ENCODE measurements around the gene G3BP2.

Gene G3BP2

DNA sequence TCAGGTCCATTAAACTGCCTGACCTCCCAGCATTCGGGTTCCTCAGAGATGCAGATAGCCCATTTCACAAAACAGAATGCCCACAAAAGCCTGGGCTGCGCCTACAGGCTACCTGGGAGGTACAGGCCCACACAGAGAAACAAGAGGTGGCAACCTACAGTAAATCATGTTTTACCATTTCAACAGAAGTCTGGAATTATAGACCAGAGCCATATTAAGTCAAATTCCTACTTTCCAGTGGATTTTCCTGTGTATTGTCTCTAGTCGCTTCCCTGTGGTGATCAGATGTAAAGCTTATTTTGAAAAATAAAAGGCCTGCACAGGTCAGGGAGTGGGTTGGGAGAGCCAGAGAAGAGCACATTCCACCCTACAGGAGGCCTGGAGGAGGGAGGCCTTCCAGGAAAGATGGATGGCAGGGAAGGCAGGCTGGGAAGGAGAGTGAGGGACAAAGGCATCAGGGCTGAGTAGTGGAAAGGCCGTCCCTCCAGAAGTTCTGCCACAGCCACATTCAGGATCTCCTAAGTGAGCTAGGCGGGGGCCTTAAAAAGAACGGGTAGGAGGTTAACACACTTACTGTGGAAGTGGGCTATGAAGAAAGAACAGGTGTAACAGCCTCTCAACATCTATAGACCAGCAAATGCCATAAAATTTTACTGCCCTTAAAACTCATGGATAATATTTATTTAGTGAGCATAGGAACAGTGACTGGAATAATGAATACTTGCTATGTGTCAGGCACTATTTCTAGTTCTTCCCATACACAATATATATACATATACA is 32.2 kb upstream of the G3BP2 start:
- Histone ChIP-seq H3K4me2 (ENCODE audit: low read depth, low read length, poor library complexity, severe bottlenecking) (no peak overlapping the region), H3K27ac (ENCODE audit: low read depth, low read length) (no peak overlapping the region), H3K27me3 (ENCODE audit: low read length) (no peaks in the 10 kb centered on the region), H3F3A (ENCODE audit: insufficient read depth) (no peaks in the 10 kb centered on the region), H3K4me3 (ENCODE audit: insufficient read depth, low read length, poor library complexity, severe bottlenecking) (no peak overlapping the region), H3K9me2 (replicated peaks; ENCODE audit: insufficient read depth, low read length) (no peaks in the 10 kb centered on the region), H3K36me3 (ENCODE audit: low read length) (no peaks in the 10 kb centered on the region), H3K79me2 (ENCODE audit: insufficient read depth, low read length) (no peaks in the 10 kb centered on the region), H2AFZ (ENCODE audit: low read depth, low read length, severe bottlenecking) (no peak overlapping the region), H3K9me3 (ENCODE audit: insufficient read depth, low read length) (no peaks in the 10 kb centered on the region), H4K20me1 (ENCODE audit: low read depth, low read length) (no peaks in the 10 kb centered on the region), H3K9ac (ENCODE audit: low read length) (no peak overlapping the region)
- TF ChIP-seq, protein P1, sequence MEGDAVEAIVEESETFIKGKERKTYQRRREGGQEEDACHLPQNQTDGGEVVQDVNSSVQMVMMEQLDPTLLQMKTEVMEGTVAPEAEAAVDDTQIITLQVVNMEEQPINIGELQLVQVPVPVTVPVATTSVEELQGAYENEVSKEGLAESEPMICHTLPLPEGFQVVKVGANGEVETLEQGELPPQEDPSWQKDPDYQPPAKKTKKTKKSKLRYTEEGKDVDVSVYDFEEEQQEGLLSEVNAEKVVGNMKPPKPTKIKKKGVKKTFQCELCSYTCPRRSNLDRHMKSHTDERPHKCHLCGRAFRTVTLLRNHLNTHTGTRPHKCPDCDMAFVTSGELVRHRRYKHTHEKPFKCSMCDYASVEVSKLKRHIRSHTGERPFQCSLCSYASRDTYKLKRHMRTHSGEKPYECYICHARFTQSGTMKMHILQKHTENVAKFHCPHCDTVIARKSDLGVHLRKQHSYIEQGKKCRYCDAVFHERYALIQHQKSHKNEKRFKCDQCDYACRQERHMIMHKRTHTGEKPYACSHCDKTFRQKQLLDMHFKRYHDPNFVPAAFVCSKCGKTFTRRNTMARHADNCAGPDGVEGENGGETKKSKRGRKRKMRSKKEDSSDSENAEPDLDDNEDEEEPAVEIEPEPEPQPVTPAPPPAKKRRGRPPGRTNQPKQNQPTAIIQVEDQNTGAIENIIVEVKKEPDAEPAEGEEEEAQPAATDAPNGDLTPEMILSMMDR (IDR thresholded peaks at IDR 0.05; ENCODE audit: insufficient read depth, low read length, poor library complexity, severe bottlenecking): no peak
- TF ChIP-seq EZH2phosphoT487 (conservative IDR thresholded peaks at IDR 0.05; ENCODE audit: low read length): no peak

- Histone ChIP-seq H4K20me1 (ENCODE audit: low read depth, low read length) (no peaks in the 10 kb centered on the region), H3K27me3 (ENCODE audit: low read length) (no peaks in the 10 kb centered on the region), H3K4me3 (ENCODE audit: insufficient read depth, low read length, poor library complexity, severe bottlenecking) (no peak overlapping the region), H3K27ac (ENCODE audit: low read depth, low read length) (no peak overlapping the region), H3K79me2 (ENCODE audit: insufficient read depth, low read length) (no peaks in the 10 kb centered on the region), H3K9me3 (ENCODE audit: insufficient read depth, low read length) (no peaks in the 10 kb centered on the region), H3K4me2 (ENCODE audit: low read depth, low read length, poor library complexity, severe bottlenecking) (no peak overlapping the region), H3K36me3 (ENCODE audit: low read length) (no peaks in the 10 kb centered on the region), H2AFZ (ENCODE audit: low read depth, low read length, severe bottlenecking) (no peak overlapping the region), H3K9ac (ENCODE audit: low read length) (no peak overlapping the region), H3K9me2 (replicated peaks; ENCODE audit: insufficient read depth, low read length) (no peaks in the 10 kb centered on the region), H3F3A (ENCODE audit: insufficient read depth) (no peaks in the 10 kb centered on the region)
- TF ChIP-seq, protein P1 (IDR thresholded peaks at IDR 0.05; ENCODE audit: insufficient read depth, low read length, poor library complexity, severe bottlenecking): no peak
- TF ChIP-seq EZH2phosphoT487 (conservative IDR thresholded peaks at IDR 0.05; ENCODE audit: low read length): no peak
These were observed 29.8 kb upstream of the G3BP2 start for GRCh38 chr4:75702919-75703411.

GRCh38 chr4:75699299-75699698 is 26.1 kb upstream of the G3BP2 start:
- Histone ChIP-seq H3K9ac (ENCODE audit: low read length) (no peak overlapping the region), H3K4me2 (ENCODE audit: low read depth, low read length, poor library complexity, severe bottlenecking) (no peak overlapping the region), H4K20me1 (ENCODE audit: low read depth, low read length) (no peaks in the 10 kb centered on the region), H2AFZ (ENCODE audit: low read depth, low read length, severe bottlenecking) (no peak overlapping the region), H3K4me3 (ENCODE audit: insufficient read depth, low read length, poor library complexity, severe bottlenecking) (no peak overlapping the region), H3K27me3 (ENCODE audit: low read length) (no peaks in the 10 kb centered on the region), H3K36me3 (ENCODE audit: low read length) (no peaks in the 10 kb centered on the region), H3K9me2 (replicated peaks; ENCODE audit: insufficient read depth, low read length) (no peaks in the 10 kb centered on the region), H3F3A (ENCODE audit: insufficient read depth) (no peaks in the 10 kb centered on the region), H3K9me3 (ENCODE audit: insufficient read depth, low read length) (no peaks in the 10 kb centered on the region), H3K27ac (ENCODE audit: low read depth, low read length) (no peak overlapping the region), H3K79me2 (ENCODE audit: insufficient read depth, low read length) (no peaks in the 10 kb centered on the region)
- TF ChIP-seq, protein P1 (IDR thresholded peaks at IDR 0.05; ENCODE audit: insufficient read depth, low read length, poor library complexity, severe bottlenecking): no peak
- no peak for TF ChIP-seq EZH2phosphoT487 (conservative IDR thresholded peaks at IDR 0.05; ENCODE audit: low read length)

All from SU-DHL-6 (cell line).